ENCODE results near the gene ZBTB9. TPM values are rescaled to one million over a fixed set of nuclear protein-coding genes. Genes with fewer than 3 reads are reported as not detected.
A peak's percentile ranks its signal among the peaks of the same experiment; 100 is the strongest.

The ZBTB9 gene
- total and polyA plus RNA-seq, 2 donors (not counting 1 experiment from before 2014, with no cell fraction given), result 2.9 to 11.8 TPM

GRCh38 chr6:33411632-33412005 is 42.8 kb upstream of the ZBTB9 start:
- H3K4me3 ChIP-seq (ENCODE audit: control extremely low read depth in 1 of 5, extremely low read depth in 1 of 5, insufficient read depth in 1 of 5, low read depth in 2 of 5, low read length in 4 of 5), result peak overlapping the region; percentile 71 to 85 (median 81)
- intact Hi-C loops (cut with micrococcal nuclease), result loop anchor here (2.0 kb wide), 1 partner anchor 113 kb away; the partner anchor contains the start of gene RGL2
- peaks cover 58% of the 10 kb centered on the region for H3K4me1 Mint-ChIP-seq

More at GRCh38 chr6:33411632-33412005, 42.8 kb upstream of the ZBTB9 start:
- H3K36me3 ChIP-seq (replicated peaks in 1 of 2; ENCODE audit: control extremely low read depth in 1 of 2, control insufficient read depth in 1 of 2, extremely low read depth in 1 of 2, insufficient read depth in 2 of 2, low read length in 1 of 2), result peaks cover 0 to 44% of the 10 kb centered on the region in 2 experiments
- peaks cover 36% of the 10 kb centered on the region for H3K79me2 ChIP-seq (ENCODE audit: control insufficient read depth, insufficient read depth, low read length)
- H3K4me2 ChIP-seq (replicated peaks; ENCODE audit: low read depth, low read length, poor library complexity, severe bottlenecking), result peak overlapping the region; percentile 97
- no peak for DNase-seq
- peak overlapping the region; percentile 96 for H3K9ac ChIP-seq (ENCODE audit: low read length)
- H3K27ac Mint-ChIP-seq, result peak overlapping the region; percentile 89
- CTCF ChIA-PET, result interaction anchor here (1.3 kb wide), 1 partner anchor 20 kb away, joined by 3 read pairs; the partner anchor contains the start of gene KIFC1
- 78% methylated on average over 6 of the region's 6 CpGs for WGBS (ENCODE audit: insufficient coverage)
- H2AFZ ChIP-seq (ENCODE audit: insufficient read depth, low read depth, low read length, poor library complexity, severe bottlenecking), result no peak overlapping the region
- H4K20me1 ChIP-seq (ENCODE audit: control insufficient read depth, insufficient read depth, low read length, poor library complexity, severe bottlenecking), result peaks cover 13% of the 10 kb centered on the region
- H3K9me3 ChIP-seq (ENCODE audit: control extremely low read depth in 1 of 3, control insufficient read depth in 2 of 3, insufficient read depth in 1 of 3, low read length in 2 of 3), result no peaks in the 10 kb centered on the region
- POLR2A ChIA-PET, result interaction anchor here (0.6 to 1.5 kb wide), 7 partner anchors 15 to 1811 kb away, joined by 3 to 11 read pairs (median 7); partner anchors contain the start of genes RPS18, RXRB, VPS52 and ZBTB9
- H3K9me3 Mint-ChIP-seq (ENCODE audit: insufficient read depth), result no peaks in the 10 kb centered on the region
- no peaks in the 10 kb centered on the region for H3K27me3 Mint-ChIP-seq
- ATAC-seq (ENCODE audit: low read depth), result no peak
- peaks cover 46 to 64% of the 10 kb centered on the region in 2 donors for H3K4me1 ChIP-seq (ENCODE audit: control insufficient read depth in 2 of 2, insufficient read depth in 2 of 2, low read length in 2 of 2)
- H3K27ac ChIP-seq (ENCODE audit: low read length in 2 of 2), result peak overlapping the region; percentile 93 to 95
- no peak for TF ChIP-seq EZH2 (IDR thresholded peaks at IDR 0.05; ENCODE audit: borderline replicate concordance, insufficient read depth, low read depth, low read length, poor library complexity, severe bottlenecking)
- no peak for TF ChIP-seq CTCF (IDR thresholded peaks at IDR 0.05)
- H3K4me3 Mint-ChIP-seq, result peak overlapping the region; percentile 87
- no peaks in the 10 kb centered on the region for H3K27me3 ChIP-seq (replicated peaks in 1 of 4; ENCODE audit: control extremely low read depth in 1 of 4, control insufficient read depth in 3 of 4, insufficient read depth in 4 of 4, low read length in 3 of 4)

Measured in B cell (primary cell).